ENCODE data around the gene TSHB. TPM values are rescaled to one million over a fixed set of nuclear protein-coding genes. Genes with fewer than 3 reads are reported as not detected.

TSHB gene
- total RNA-seq (not detected), polyA plus RNA-seq (not detected)
- long read RNA-seq, donor 1: 0 reads
- long read RNA-seq, donor 2: 0 reads
- long read RNA-seq, donor 3: 0 reads
- long read RNA-seq, donor 4: 0 reads
- long read RNA-seq, donor 5: 0 reads
- long read RNA-seq, donor 6: 0 reads
- long read RNA-seq, donor 7: 0 reads
- long read RNA-seq, donor 8: 0 reads
- long read RNA-seq, donor 9: 0 reads
- long read RNA-seq, donor 10: 0 reads

- intact Hi-C loops (cut with DNase I; ENCODE audit: low total_unique reads): no loop called here
- no peak within 1 kb of the TSS for H3K4me3 ChIP-seq
- no peak for TF ChIP-seq POLR2AphosphoS5 (IDR thresholded peaks at IDR 0.05)
- TF ChIP-seq EP300 (IDR thresholded peaks at IDR 0.05): no peak
- no peak for TF ChIP-seq POLR2A (IDR thresholded peaks at IDR 0.05)
Measured at GRCh38 chr1:115029526-115029925, at the start of gene TSHB. Gene TSHB, plus strand, starts transcription at chr1:115029826. Its CDS starts 3,537 bp downstream, at chr1:115033363.

GRCh38 chr1:114982251-114982650, 47.4 kb upstream of the TSHB start:
- no peak for TF ChIP-seq CTCF (IDR thresholded peaks at IDR 0.05)
- TF ChIP-seq EP300 (IDR thresholded peaks at IDR 0.05): no peak
- DNase-seq: no peak
- no peak overlapping the region for H3K4me3 ChIP-seq
- peaks cover 0 to 26% (median 19%) of the 10 kb centered on the region in 4 donors for H3K9me3 ChIP-seq
- no peak overlapping the region for H3K27ac ChIP-seq
- H3K27me3 ChIP-seq: no peaks in the 10 kb centered on the region
- H3K4me1 ChIP-seq: no peaks in the 10 kb centered on the region
- H3K36me3 ChIP-seq: no peaks in the 10 kb centered on the region
- intact Hi-C loops (cut with DNase I; ENCODE audit: low total_unique reads): loop anchor here (5.0 kb wide), 1 partner anchor 130 kb away; no protein-coding TSS in a partner anchor
- 0 to 57% (median 31%) methylated on average over 1 of the region's 1 CpG for WGBS, 5 donors

More at GRCh38 chr1:115029526-115029925, at the start of gene TSHB:
- H3K27me3 ChIP-seq: no peaks in the 10 kb centered on the region
- no peaks in the 10 kb centered on the region for H3K9me3 ChIP-seq
- H3K27ac ChIP-seq: no peak within 1 kb of the TSS
- H3K4me1 ChIP-seq: no peaks in the 10 kb centered on the region
- H3K36me3 ChIP-seq: no peaks in the 10 kb centered on the region
- DNase-seq: no peak

- peaks cover 0 to 47% (median 36%) of the 10 kb centered on the region in 4 donors for H3K9me3 ChIP-seq
- no peak for DNase-seq
- H3K27me3 ChIP-seq: no peaks in the 10 kb centered on the region
- H3K4me3 ChIP-seq: no peak overlapping the region
- no peaks in the 10 kb centered on the region for H3K4me1 ChIP-seq
- no peaks in the 10 kb centered on the region for H3K36me3 ChIP-seq
- TF ChIP-seq POLR2AphosphoS5 (IDR thresholded peaks at IDR 0.05): no peak
- TF ChIP-seq CTCF (IDR thresholded peaks at IDR 0.05): no peak
- H3K27ac ChIP-seq: no peak overlapping the region
- intact Hi-C loops (cut with DNase I; ENCODE audit: low total_unique reads): no loop called here
Measured at GRCh38 chr1:114986286-114986685, 43.3 kb upstream of the TSHB start.

GRCh38 chr1:114988095-114988494, 41.5 kb upstream of the TSHB start:
- no peak for DNase-seq
- H3K36me3 ChIP-seq: no peaks in the 10 kb centered on the region
- H3K27ac ChIP-seq: no peak overlapping the region
- intact Hi-C loops (cut with DNase I; ENCODE audit: low total_unique reads): no loop called here
- WGBS, 5 donors: 82 to 95% (median 91%) methylated on average over 1 of the region's 1 CpG
- H3K27me3 ChIP-seq: no peaks in the 10 kb centered on the region
- no peak overlapping the region for H3K4me3 ChIP-seq
- H3K4me1 ChIP-seq: no peaks in the 10 kb centered on the region
- H3K9me3 ChIP-seq: peaks cover 0 to 31% (median 21%) of the 10 kb centered on the region in 4 donors
- TF ChIP-seq POLR2AphosphoS5 (IDR thresholded peaks at IDR 0.05): no peak
- TF ChIP-seq POLR2A (IDR thresholded peaks at IDR 0.05): no peak
- TF ChIP-seq CTCF (IDR thresholded peaks at IDR 0.05): no peak
- TF ChIP-seq EP300 (IDR thresholded peaks at IDR 0.05): no peak

GRCh38 chr1:114997510-114998289, 31.9 kb upstream of the TSHB start:
- H3K9me3 ChIP-seq: no peaks in the 10 kb centered on the region
- H3K4me3 ChIP-seq: no peak overlapping the region
- intact Hi-C loops (cut with DNase I; ENCODE audit: low total_unique reads): no loop called here
- TF ChIP-seq EP300 (IDR thresholded peaks at IDR 0.05) (no peak), POLR2AphosphoS5 (IDR thresholded peaks at IDR 0.05) (peak in 1 of 3 donors; percentile 50), POLR2A (IDR thresholded peaks at IDR 0.05) (no peak), CTCF (IDR thresholded peaks at IDR 0.05) (no peak)
- peaks cover 0 to 6% (median 0%) of the 10 kb centered on the region in 3 donors for H3K27me3 ChIP-seq
- no peaks in the 10 kb centered on the region for H3K36me3 ChIP-seq
- H3K4me1 ChIP-seq: no peaks in the 10 kb centered on the region
- H3K27ac ChIP-seq: peak overlapping the region in 1 of 5 donors; percentile 9
- DNase-seq: peak in 1 of 2 donors; percentile 51
